HFFc6 (cell line): ENCODE results near the gene TREH. TPM values are rescaled to one million over a fixed set of nuclear protein-coding genes. Genes with fewer than 3 reads are reported as not detected.

Experiments
- DNase-seq: peaks from one replicate; pipeline ENCODE4 v3.0.0-alpha.2; 2018
- H3K27ac Mint-ChIP-seq: 2 replicates; pipeline ENCODE4 v1.8.0; 2020; ENCODE audit warnings: mild to moderate bottlenecking, mixed read lengths
- H3K27me3 Mint-ChIP-seq: 2 replicates; pipeline ENCODE4 v1.8.0; 2021; ENCODE audit warnings: mild to moderate bottlenecking, moderate library complexity, mixed read lengths; ENCODE audit not compliant: insufficient read depth
- H3K36me3 Mint-ChIP-seq: 2 replicates; pipeline ENCODE4 v1.8.0; 2021; ENCODE audit warnings: low read depth, mixed read lengths
- H3K4me1 Mint-ChIP-seq: 2 replicates; pipeline ENCODE4 v1.8.0; 2020; ENCODE audit warnings: low read depth, mixed read lengths
- H3K4me3 Mint-ChIP-seq: 2 replicates; pipeline ENCODE4 v1.8.0; 2020; ENCODE audit warnings: mild to moderate bottlenecking, moderate library complexity, mixed read lengths
- H3K9me3 Mint-ChIP-seq: 2 replicates; pipeline ENCODE4 v1.8.0; 2020; ENCODE audit warnings: mild to moderate bottlenecking, mixed read lengths
- total RNA-seq, 6 experiments: library from RNA; stranded (reverse); fragmentation: NEBNext Ultra II Directional; extraction: Animal tissue kit (Norgen Biotek cat#: 25700); gene quantifications; 2 replicates in 1 of 6; 3 replicates in 5 of 6; pipeline ENCODE4 v1.2.3, GENCODE V29; 2021
- TF ChIP-seq, protein P1 (sequence below): fragments of 200-600 bp; sonication (generic); IDR thresholded peaks from 2 replicates; pipeline ENCODE4 v1.5.0; 2021; ENCODE audit warnings: antibody characterized with exemption, mild to moderate bottlenecking

Gene TREH
- total RNA-seq, 6 experiments from 2014 or later, result 0.07 TPM; not detected in 5

DNA sequence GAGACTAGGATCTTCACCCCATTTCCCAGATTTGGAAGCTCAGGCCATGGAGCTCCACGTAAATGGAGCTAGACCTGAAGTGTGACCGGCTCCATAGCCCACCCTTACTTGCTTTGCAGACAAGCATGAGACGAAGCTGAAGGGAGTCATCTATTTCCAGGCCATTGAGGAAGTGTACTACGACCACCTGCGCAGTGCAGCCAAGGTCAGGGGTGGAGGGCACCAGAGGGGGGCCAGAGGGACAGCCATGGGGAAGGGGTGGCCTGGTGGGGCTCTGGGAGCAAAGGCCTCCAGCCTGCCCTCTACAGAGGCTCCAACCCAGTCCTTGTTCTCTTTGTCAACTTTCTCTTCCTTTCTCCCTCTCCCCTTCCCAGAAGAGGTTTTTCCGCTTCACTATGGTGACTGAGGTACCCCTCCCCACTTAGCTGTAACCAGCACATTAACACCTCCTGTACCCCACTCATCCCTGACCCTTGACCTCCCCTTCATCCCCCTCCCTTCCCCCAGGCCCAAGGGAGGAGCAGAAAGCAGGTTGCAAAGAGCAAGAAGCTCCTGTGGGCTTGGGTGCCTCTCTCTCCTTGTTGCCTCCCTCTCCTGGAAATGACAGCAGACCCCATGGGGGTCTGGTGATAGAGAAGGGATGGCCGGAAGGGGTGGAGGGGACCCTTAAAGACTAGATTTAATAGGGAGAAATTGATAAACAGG is 23.8 kb downstream of the TREH start:
- Mint-ChIP-seq H3K4me1 (no peaks in the 10 kb centered on the region), H3K27ac (no peak overlapping the region), H3K9me3 (no peaks in the 10 kb centered on the region), H3K36me3 (peaks cover 39% of the 10 kb centered on the region), H3K4me3 (no peak overlapping the region), H3K27me3 (peaks cover 7% of the 10 kb centered on the region)
- no peak for DNase-seq
- TF ChIP-seq, protein P1, sequence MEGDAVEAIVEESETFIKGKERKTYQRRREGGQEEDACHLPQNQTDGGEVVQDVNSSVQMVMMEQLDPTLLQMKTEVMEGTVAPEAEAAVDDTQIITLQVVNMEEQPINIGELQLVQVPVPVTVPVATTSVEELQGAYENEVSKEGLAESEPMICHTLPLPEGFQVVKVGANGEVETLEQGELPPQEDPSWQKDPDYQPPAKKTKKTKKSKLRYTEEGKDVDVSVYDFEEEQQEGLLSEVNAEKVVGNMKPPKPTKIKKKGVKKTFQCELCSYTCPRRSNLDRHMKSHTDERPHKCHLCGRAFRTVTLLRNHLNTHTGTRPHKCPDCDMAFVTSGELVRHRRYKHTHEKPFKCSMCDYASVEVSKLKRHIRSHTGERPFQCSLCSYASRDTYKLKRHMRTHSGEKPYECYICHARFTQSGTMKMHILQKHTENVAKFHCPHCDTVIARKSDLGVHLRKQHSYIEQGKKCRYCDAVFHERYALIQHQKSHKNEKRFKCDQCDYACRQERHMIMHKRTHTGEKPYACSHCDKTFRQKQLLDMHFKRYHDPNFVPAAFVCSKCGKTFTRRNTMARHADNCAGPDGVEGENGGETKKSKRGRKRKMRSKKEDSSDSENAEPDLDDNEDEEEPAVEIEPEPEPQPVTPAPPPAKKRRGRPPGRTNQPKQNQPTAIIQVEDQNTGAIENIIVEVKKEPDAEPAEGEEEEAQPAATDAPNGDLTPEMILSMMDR, result no peak

DNA sequence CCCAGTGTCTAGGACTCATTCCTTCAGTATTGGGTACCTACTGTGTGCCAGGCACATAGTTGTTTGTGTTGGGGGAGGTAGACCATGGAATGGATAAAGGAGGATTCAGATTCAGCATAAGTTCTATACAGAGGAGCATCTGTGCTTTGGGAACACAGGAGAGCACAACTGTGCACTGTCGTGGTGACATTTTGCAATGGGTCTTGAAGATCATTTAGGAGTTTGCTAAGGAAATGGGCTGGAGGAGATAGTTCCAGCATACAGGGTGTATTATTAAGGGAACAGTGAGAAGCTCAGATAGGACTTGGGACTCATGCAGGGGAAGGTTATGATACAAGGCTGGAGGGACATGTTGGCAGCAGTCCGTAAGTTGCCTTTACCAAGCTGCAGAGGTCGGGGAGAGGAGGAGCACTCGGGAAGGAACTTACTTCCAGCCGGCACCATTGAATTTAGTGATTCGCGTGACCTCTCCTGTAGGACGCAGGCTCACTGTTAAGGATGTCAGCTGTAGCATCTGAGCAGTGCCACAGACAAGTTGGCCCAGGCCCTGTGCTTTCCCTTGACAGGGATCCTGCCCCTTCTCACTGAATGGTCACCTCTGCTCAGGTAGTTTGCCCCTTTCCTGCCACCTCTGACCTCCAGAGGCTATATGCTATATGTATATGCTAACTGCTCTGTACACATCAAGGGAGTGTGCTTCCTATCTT is 25.6 kb downstream of the TREH start:
- TF ChIP-seq, protein P1, result no peak
- Mint-ChIP-seq H3K4me3 (no peak overlapping the region), H3K27ac (no peak overlapping the region), H3K9me3 (no peaks in the 10 kb centered on the region), H3K4me1 (no peaks in the 10 kb centered on the region), H3K36me3 (peaks cover 44% of the 10 kb centered on the region), H3K27me3 (no peaks in the 10 kb centered on the region; the same call in 1 of the 2 replicates)
- DNase-seq, result no peak

DNA sequence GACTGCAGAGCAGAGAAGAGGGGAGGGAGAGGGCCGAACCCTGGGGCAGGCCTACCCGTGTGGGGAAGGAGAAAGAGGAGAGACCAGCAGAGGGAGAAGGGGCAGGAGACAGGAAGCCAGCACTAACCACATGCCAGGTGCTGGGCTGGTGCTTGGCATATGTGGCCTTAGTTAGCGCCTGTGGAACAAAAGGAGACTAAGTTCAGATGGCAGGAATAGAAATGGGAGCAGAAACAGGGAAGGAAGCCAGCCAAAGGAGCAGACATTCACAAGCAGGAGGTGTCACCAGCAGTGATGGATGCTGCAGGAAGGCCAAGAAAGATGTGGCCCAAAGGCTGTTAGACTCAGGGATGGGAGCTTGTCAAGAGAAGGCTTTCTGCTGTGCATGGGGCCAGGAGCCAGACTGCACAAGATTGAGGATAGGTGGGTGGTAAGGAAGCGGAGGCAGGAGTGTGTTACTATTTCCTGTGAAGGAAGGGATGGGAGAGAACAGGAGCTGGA is 26.7 kb downstream of the TREH start:
- peaks cover 44% of the 10 kb centered on the region for H3K36me3 Mint-ChIP-seq
- no peaks in the 10 kb centered on the region for H3K4me1 Mint-ChIP-seq
- H3K27ac Mint-ChIP-seq, result peak overlapping the region; percentile 1; the same call in 1 of the 2 replicates
- TF ChIP-seq, protein P1, result no peak
- H3K9me3 Mint-ChIP-seq, result no peaks in the 10 kb centered on the region
- no peak overlapping the region for H3K4me3 Mint-ChIP-seq
- peaks cover 4% of the 10 kb centered on the region for H3K27me3 Mint-ChIP-seq
- no peak for DNase-seq

DNA sequence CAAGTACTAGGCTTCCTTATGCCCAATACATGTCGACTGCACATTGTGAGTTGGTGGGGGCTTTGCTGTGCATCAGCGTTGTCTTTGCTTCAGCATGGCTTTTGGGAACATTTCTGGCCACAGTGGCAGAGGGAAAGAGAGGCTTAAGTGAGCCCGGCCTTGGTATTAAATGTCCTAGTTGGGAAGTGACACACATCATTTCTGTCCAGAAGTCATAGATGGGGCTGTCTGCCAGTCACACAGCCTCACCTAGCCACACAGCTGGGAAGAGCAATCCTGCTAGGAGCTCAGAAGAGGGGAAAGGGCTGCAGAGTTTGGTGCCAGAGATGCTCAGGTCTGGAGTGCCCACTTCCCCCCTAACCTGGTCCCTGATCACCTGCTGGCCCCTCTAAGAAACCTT is 27.6 kb downstream of the TREH start:
- no peak overlapping the region for H3K27ac Mint-ChIP-seq
- TF ChIP-seq, protein P1, result no peak
- H3K9me3 Mint-ChIP-seq, result no peaks in the 10 kb centered on the region
- no peak for DNase-seq
- H3K36me3 Mint-ChIP-seq, result peaks cover 37% of the 10 kb centered on the region
- H3K4me1 Mint-ChIP-seq, result no peaks in the 10 kb centered on the region
- peaks cover 4% of the 10 kb centered on the region for H3K27me3 Mint-ChIP-seq
- H3K4me3 Mint-ChIP-seq, result no peak overlapping the region

DNA sequence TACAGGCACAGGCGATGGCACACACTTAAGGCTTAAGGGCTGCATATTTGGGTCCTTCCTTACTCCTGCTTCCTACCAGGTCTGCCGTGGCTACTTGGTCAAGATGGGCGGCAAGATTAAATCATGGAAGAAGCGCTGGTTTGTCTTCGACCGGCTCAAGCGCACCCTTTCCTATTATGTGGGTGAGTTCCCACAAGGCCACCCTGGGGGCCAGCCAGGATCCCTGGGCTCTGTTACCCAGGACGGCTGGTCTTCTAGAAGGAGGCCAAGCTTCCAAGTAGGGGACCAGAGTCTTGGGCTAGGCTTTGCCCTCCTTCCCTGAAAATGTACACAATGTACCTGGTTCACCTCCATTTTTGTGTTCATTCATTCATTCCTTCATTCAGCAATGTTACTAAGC is 29.1 kb downstream of the TREH start:
- TF ChIP-seq, protein P1, result no peak
- Mint-ChIP-seq H3K4me3 (no peak overlapping the region), H3K27ac (no peak overlapping the region), H3K36me3 (peaks cover 32% of the 10 kb centered on the region; the same call in 1 of the 2 replicates), H3K4me1 (no peaks in the 10 kb centered on the region; the same call in 1 of the 2 replicates), H3K9me3 (no peaks in the 10 kb centered on the region), H3K27me3 (peaks cover 4% of the 10 kb centered on the region)
- DNase-seq, result no peak
